ENCODE data around the gene IL11RA.

Gene IL11RA

GRCh38 chr9:34654323-34655051, 2.5 kb downstream of the IL11RA start:
- no CpG with 5 or more reads among the region's 11 CpGs for WGBS (ENCODE audit: extremely low coverage, insufficient coverage, insufficient read length)

GRCh38 chr9:34655394-34655793, 3.4 kb downstream of the IL11RA start:
- H2BK120ac ChIP-seq (ENCODE audit: insufficient read depth, low read length, poor library complexity): no peak overlapping the region
- peaks cover 3% of the 10 kb centered on the region for H3K9me3 ChIP-seq (ENCODE audit: insufficient read depth, low read depth, low read length)
- no peak overlapping the region for H2AFZ ChIP-seq (ENCODE audit: insufficient read depth, low read length, poor library complexity)
- no peaks in the 10 kb centered on the region for H3K79me2 ChIP-seq (ENCODE audit: control insufficient read depth, insufficient read depth, low read length, poor library complexity)
- no peak overlapping the region for H3K18ac ChIP-seq (ENCODE audit: low read length)
- H3K27me3 ChIP-seq (ENCODE audit: insufficient read depth, low read length): no peaks in the 10 kb centered on the region
- no peak overlapping the region for H2BK12ac ChIP-seq (ENCODE audit: low read length)
- no peak overlapping the region for H3K4ac ChIP-seq (ENCODE audit: low read depth, low read length)
- H3K4me3 ChIP-seq (ENCODE audit: low read depth, low read length): no peak overlapping the region
- H4K8ac ChIP-seq (ENCODE audit: low read depth, low read length): no peak overlapping the region
- no peak overlapping the region for H4K91ac ChIP-seq (ENCODE audit: low read depth, low read length)
- no CpG with 5 or more reads among the region's 5 CpGs for WGBS (ENCODE audit: extremely low coverage, insufficient coverage, insufficient read length)
- peaks cover 23 to 28% of the 10 kb centered on the region in 2 experiments for H3K4me1 ChIP-seq (ENCODE audit: control insufficient read depth in 1 of 2, insufficient read depth in 2 of 2, low read length in 2 of 2)
- H3K27ac ChIP-seq (ENCODE audit: low read depth, low read length): no peak overlapping the region
- peaks cover 4% of the 10 kb centered on the region for H3K79me1 ChIP-seq (ENCODE audit: low read length)
- no peak overlapping the region for H2BK5ac ChIP-seq (ENCODE audit: low read depth, low read length, poor library complexity)
- H3K23ac ChIP-seq (ENCODE audit: low read length): no peak overlapping the region
- no peak overlapping the region for H4K12ac ChIP-seq (ENCODE audit: low read depth, low read length)
- no peak overlapping the region for H3K4me2 ChIP-seq (ENCODE audit: low read length)
- peaks cover 0 to 1% of the 10 kb centered on the region in 2 experiments for H3K36me3 ChIP-seq (ENCODE audit: control insufficient read depth in 1 of 2, insufficient read depth in 2 of 2, low read length in 2 of 2)
- no peak overlapping the region for H2AK5ac ChIP-seq (ENCODE audit: low read length)
- no peak for DNase-seq
- H3K9ac ChIP-seq (ENCODE audit: low read length): no peak overlapping the region
- H3K14ac ChIP-seq (ENCODE audit: low read length): no peak overlapping the region

More at GRCh38 chr9:34654323-34655051, 2.5 kb downstream of the IL11RA start:
- H4K91ac ChIP-seq (ENCODE audit: low read depth, low read length): no peak overlapping the region
- no peak overlapping the region for H3K18ac ChIP-seq (ENCODE audit: low read length)
- H3K4me1 ChIP-seq (ENCODE audit: control insufficient read depth in 1 of 2, insufficient read depth in 2 of 2, low read length in 2 of 2): peaks cover 23 to 28% of the 10 kb centered on the region in 2 experiments
- no peak overlapping the region for H4K8ac ChIP-seq (ENCODE audit: low read depth, low read length)
- no peak for DNase-seq
- no peaks in the 10 kb centered on the region for H3K79me2 ChIP-seq (ENCODE audit: control insufficient read depth, insufficient read depth, low read length, poor library complexity)
- H2BK5ac ChIP-seq (ENCODE audit: low read depth, low read length, poor library complexity): no peak overlapping the region
- H3K27me3 ChIP-seq (ENCODE audit: insufficient read depth, low read length): no peaks in the 10 kb centered on the region
- no peak overlapping the region for H2BK120ac ChIP-seq (ENCODE audit: insufficient read depth, low read length, poor library complexity)
- no peak overlapping the region for H3K4me3 ChIP-seq (ENCODE audit: low read depth, low read length)
- no peak overlapping the region for H2AFZ ChIP-seq (ENCODE audit: insufficient read depth, low read length, poor library complexity)
- no peak overlapping the region for H4K12ac ChIP-seq (ENCODE audit: low read depth, low read length)
- H3K36me3 ChIP-seq (ENCODE audit: control insufficient read depth in 1 of 2, insufficient read depth in 2 of 2, low read length in 2 of 2): peaks cover 3 to 4% of the 10 kb centered on the region in 2 experiments
- H2BK12ac ChIP-seq (ENCODE audit: low read length): no peak overlapping the region
- H3K23ac ChIP-seq (ENCODE audit: low read length): no peak overlapping the region
- peaks cover 3% of the 10 kb centered on the region for H3K9me3 ChIP-seq (ENCODE audit: insufficient read depth, low read depth, low read length)
- H3K79me1 ChIP-seq (ENCODE audit: low read length): peaks cover 4% of the 10 kb centered on the region
- H3K14ac ChIP-seq (ENCODE audit: low read length): no peak overlapping the region
- H3K27ac ChIP-seq (ENCODE audit: low read depth, low read length): no peak overlapping the region
- H3K4me2 ChIP-seq (ENCODE audit: low read length): no peak overlapping the region
- no peak overlapping the region for H2AK5ac ChIP-seq (ENCODE audit: low read length)
- H3K4ac ChIP-seq (ENCODE audit: low read depth, low read length): no peak overlapping the region
- H3K9ac ChIP-seq (ENCODE audit: low read length): no peak overlapping the region

- no peaks in the 10 kb centered on the region for H3K27me3 ChIP-seq (ENCODE audit: insufficient read depth, low read length)
- H2BK120ac ChIP-seq (ENCODE audit: insufficient read depth, low read length, poor library complexity): no peak overlapping the region
- no peak overlapping the region for H3K23ac ChIP-seq (ENCODE audit: low read length)
- no peak for DNase-seq
- no peak overlapping the region for H3K4ac ChIP-seq (ENCODE audit: low read depth, low read length)
- H3K79me1 ChIP-seq (ENCODE audit: low read length): peaks cover 3% of the 10 kb centered on the region
- no peak overlapping the region for H2BK12ac ChIP-seq (ENCODE audit: low read length)
- no peak overlapping the region for H3K27ac ChIP-seq (ENCODE audit: low read depth, low read length)
- H3K9ac ChIP-seq (ENCODE audit: low read length): no peak overlapping the region
- H3K4me2 ChIP-seq (ENCODE audit: low read length): no peak overlapping the region
- H4K12ac ChIP-seq (ENCODE audit: low read depth, low read length): no peak overlapping the region
- no peak overlapping the region for H3K14ac ChIP-seq (ENCODE audit: low read length)
- no peak overlapping the region for H3K18ac ChIP-seq (ENCODE audit: low read length)
- no CpG with 5 or more reads among the region's 5 CpGs for WGBS (ENCODE audit: extremely low coverage, insufficient coverage, insufficient read length)
- no peaks in the 10 kb centered on the region for H3K79me2 ChIP-seq (ENCODE audit: control insufficient read depth, insufficient read depth, low read length, poor library complexity)
- peaks cover 16 to 18% of the 10 kb centered on the region in 2 experiments for H3K4me1 ChIP-seq (ENCODE audit: control insufficient read depth in 1 of 2, insufficient read depth in 2 of 2, low read length in 2 of 2)
- H4K91ac ChIP-seq (ENCODE audit: low read depth, low read length): no peak overlapping the region
- no peak overlapping the region for H2BK5ac ChIP-seq (ENCODE audit: low read depth, low read length, poor library complexity)
- no peak overlapping the region for H4K8ac ChIP-seq (ENCODE audit: low read depth, low read length)
- no peak overlapping the region for H3K4me3 ChIP-seq (ENCODE audit: low read depth, low read length)
- H2AK5ac ChIP-seq (ENCODE audit: low read length): no peak overlapping the region
- peaks cover 0 to 3% of the 10 kb centered on the region in 2 experiments for H3K36me3 ChIP-seq (ENCODE audit: control insufficient read depth in 1 of 2, insufficient read depth in 2 of 2, low read length in 2 of 2)
- H2AFZ ChIP-seq (ENCODE audit: insufficient read depth, low read length, poor library complexity): no peak overlapping the region
- peaks cover 3% of the 10 kb centered on the region for H3K9me3 ChIP-seq (ENCODE audit: insufficient read depth, low read depth, low read length)
These were observed 5.0 kb downstream of the IL11RA start for GRCh38 chr9:34656992-34657391.

- H2BK12ac ChIP-seq (ENCODE audit: low read length): no peak overlapping the region
- peaks cover 0 to 3% of the 10 kb centered on the region in 2 experiments for H3K36me3 ChIP-seq (ENCODE audit: control insufficient read depth in 1 of 2, insufficient read depth in 2 of 2, low read length in 2 of 2)
- no peak overlapping the region for H3K14ac ChIP-seq (ENCODE audit: low read length)
- H3K4me2 ChIP-seq (ENCODE audit: low read length): no peak overlapping the region
- peaks cover 3% of the 10 kb centered on the region for H3K9me3 ChIP-seq (ENCODE audit: insufficient read depth, low read depth, low read length)
- DNase-seq: no peak
- no peak overlapping the region for H3K23ac ChIP-seq (ENCODE audit: low read length)
- peaks cover 2 to 5% of the 10 kb centered on the region in 2 experiments for H3K4me1 ChIP-seq (ENCODE audit: control insufficient read depth in 1 of 2, insufficient read depth in 2 of 2, low read length in 2 of 2)
- no CpG with 5 or more reads among the region's 14 CpGs for WGBS (ENCODE audit: extremely low coverage, insufficient coverage, insufficient read length)
- H3K79me1 ChIP-seq (ENCODE audit: low read length): peaks cover 1% of the 10 kb centered on the region
- H4K91ac ChIP-seq (ENCODE audit: low read depth, low read length): no peak overlapping the region
- H2BK5ac ChIP-seq (ENCODE audit: low read depth, low read length, poor library complexity): no peak overlapping the region
- no peak overlapping the region for H2BK120ac ChIP-seq (ENCODE audit: insufficient read depth, low read length, poor library complexity)
- H3K18ac ChIP-seq (ENCODE audit: low read length): no peak overlapping the region
- no peak overlapping the region for H4K12ac ChIP-seq (ENCODE audit: low read depth, low read length)
- H3K79me2 ChIP-seq (ENCODE audit: control insufficient read depth, insufficient read depth, low read length, poor library complexity): no peaks in the 10 kb centered on the region
- no peak overlapping the region for H2AFZ ChIP-seq (ENCODE audit: insufficient read depth, low read length, poor library complexity)
- H3K27ac ChIP-seq (ENCODE audit: low read depth, low read length): no peak overlapping the region
- H2AK5ac ChIP-seq (ENCODE audit: low read length): no peak overlapping the region
- H3K4ac ChIP-seq (ENCODE audit: low read depth, low read length): no peak overlapping the region
- H3K4me3 ChIP-seq (ENCODE audit: low read depth, low read length): peak overlapping the region; percentile 34
- H3K9ac ChIP-seq (ENCODE audit: low read length): no peak overlapping the region
- no peaks in the 10 kb centered on the region for H3K27me3 ChIP-seq (ENCODE audit: insufficient read depth, low read length)
- H4K8ac ChIP-seq (ENCODE audit: low read depth, low read length): no peak overlapping the region
These were observed 6.5 kb downstream of the IL11RA start for GRCh38 chr9:34658461-34658860.

All from trophoblast cell (in vitro differentiated cells and primary cell).